K562 (cell line): ENCODE data around the gene SLC39A3. TPM values are rescaled to one million over a fixed set of nuclear protein-coding genes. Genes with fewer than 3 reads are reported as not detected.

Experiments used
- COPS2 ChIP-seq: fragments of 450-650 bp; conservative IDR thresholded peaks from 2 replicates; pipeline ENCODE4 v1.6.1; 2016; ENCODE audit warnings: mild to moderate bottlenecking, moderate library complexity
- HDGF ChIP-seq: fragments of 450-650 bp; IDR thresholded peaks from 2 replicates; pipeline ENCODE4 v1.6.1; 2016
- MGA ChIP-seq: fragments of 450-650 bp; IDR thresholded peaks from 2 replicates; pipeline ENCODE4 v1.6.1; 2016; ENCODE audit warnings: mild to moderate bottlenecking, moderate library complexity
- PTBP1 ChIP-seq: fragments of 200-400 bp; formaldehyde crosslinking; IDR thresholded peaks from 2 replicates; pipeline ENCODE4 v1.6.1; 2017; ENCODE audit warnings: low read depth, low read length
- RAD51 ChIP-seq: fragments of 450-650 bp; IDR thresholded peaks from 2 replicates; pipeline ENCODE4 v1.7.1; 2016; ENCODE audit warnings: low read depth, mild to moderate bottlenecking, borderline replicate concordance
- ZNF436 ChIP-seq: fragments of 250-450, 450-650 bp; sonication (Bioruptor Pico); formaldehyde crosslinking; IDR thresholded peaks from 2 replicates; pipeline ENCODE4 v1.7.0; 2020; ENCODE audit warnings: mild to moderate bottlenecking
- ZNF518B ChIP-seq: fragments of 250-450 bp; sonication (Bioruptor Pico); IDR thresholded peaks from 2 replicates; pipeline ENCODE4 v1.5.0; 2021; ENCODE audit warnings: mild to moderate bottlenecking, moderate library complexity
- ZSCAN32 ChIP-seq: fragments of 450-650 bp; formaldehyde crosslinking; IDR thresholded peaks from 2 replicates; pipeline ENCODE4 v1.4.0; 2020; ENCODE audit warnings: mild to moderate bottlenecking, moderate library complexity
- polyA plus RNA-seq, 8 experiments: library from polyadenylated mRNA; depleted of rRNA in 4 of 8; stranded (reverse) in 5 of 8; unstranded in 3 of 8; fragments of >200 nt; fragmentation: Nextera tagmentation in 2 of 8; fragmentation: Illumina TruSeq in 1 of 8; extraction: Ambion mirVana in 2 of 8; extraction: Trizol in 1 of 8; gene quantifications; 2 replicates each; pipeline versions ENCODE4 v1.2.1 to v1.2.3, GENCODE V29; 2011 to 2014; ENCODE audit warnings: inconsistent platforms in 1 of 8, missing spikeins in 1 of 8
- total RNA-seq, 7 experiments: library from RNA; depleted of rRNA in 6 of 7; stranded (reverse); fragments of >200 nt in 6 of 7; fragmentation: Illumina TruSeq in 2 of 7; extraction: Trizol in 2 of 7; gene quantifications; 2 replicates each; pipeline versions ENCODE4 v1.2.1 to v1.2.3, GENCODE V29; 2011 to 2021; ENCODE audit warnings: low replicate concordance in 1 of 7
- TF ChIP-seq, protein P1 (sequence below): fragments of 250-450 bp; sonication (Bioruptor Pico); IDR thresholded peaks from 2 replicates; pipeline ENCODE4 v1.5.0; 2021; ENCODE audit warnings: mild to moderate bottlenecking, borderline replicate concordance

Gene SLC39A3
- total and polyA plus RNA-seq, 9 of the 15 experiments (the other 6 are each of a cell fraction or from before 2014, with no cell fraction given) = 2.3 to 215 (median 127) TPM

DNA sequence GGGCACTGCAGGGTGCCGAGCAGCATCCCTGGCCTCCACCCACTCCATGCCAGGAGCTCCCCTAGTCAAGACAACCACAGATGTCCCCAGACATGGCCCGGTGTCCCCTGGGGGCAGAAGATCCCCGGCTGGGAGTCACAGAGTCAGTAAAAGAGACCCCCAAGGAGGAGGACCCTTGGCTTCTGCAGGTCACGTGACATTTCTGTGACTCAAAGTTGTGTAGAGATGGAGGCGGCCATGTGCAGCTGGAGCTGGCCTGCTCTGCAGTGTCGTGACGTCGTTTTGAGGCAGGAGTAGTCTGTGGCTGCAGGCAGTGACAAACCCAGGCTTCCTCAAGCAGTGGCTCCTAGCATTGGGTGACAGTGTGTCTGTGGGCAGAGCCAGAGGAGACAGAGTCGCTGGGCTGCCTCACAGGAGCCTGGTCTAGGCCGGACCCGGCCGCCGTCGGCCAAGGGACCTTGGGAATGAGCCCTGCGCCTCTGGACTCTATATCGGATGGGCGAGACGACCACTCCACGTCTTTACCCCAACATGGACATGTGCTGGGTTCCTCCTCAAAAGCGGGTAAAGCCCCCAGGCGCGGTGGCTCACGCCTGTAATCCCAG, 10.9 kb downstream of the SLC39A3 start (continued):
- TF ChIP-seq, protein P1, sequence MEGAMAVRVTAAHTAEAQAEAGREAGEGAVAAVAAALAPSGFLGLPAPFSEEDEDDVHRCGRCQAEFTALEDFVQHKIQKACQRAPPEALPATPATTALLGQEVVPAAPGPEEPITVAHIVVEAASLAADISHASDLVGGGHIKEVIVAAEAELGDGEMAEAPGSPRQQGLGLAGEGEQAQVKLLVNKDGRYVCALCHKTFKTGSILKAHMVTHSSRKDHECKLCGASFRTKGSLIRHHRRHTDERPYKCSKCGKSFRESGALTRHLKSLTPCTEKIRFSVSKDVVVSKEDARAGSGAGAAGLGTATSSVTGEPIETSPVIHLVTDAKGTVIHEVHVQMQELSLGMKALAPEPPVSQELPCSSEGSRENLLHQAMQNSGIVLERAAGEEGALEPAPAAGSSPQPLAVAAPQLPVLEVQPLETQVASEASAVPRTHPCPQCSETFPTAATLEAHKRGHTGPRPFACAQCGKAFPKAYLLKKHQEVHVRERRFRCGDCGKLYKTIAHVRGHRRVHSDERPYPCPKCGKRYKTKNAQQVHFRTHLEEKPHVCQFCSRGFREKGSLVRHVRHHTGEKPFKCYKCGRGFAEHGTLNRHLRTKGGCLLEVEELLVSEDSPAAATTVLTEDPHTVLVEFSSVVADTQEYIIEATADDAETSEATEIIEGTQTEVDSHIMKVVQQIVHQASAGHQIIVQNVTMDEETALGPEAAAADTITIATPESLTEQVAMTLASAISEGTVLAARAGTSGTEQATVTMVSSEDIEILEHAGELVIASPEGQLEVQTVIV (CRISPR knock-in tag) = no peak
- TF ChIP-seq HDGF = no peak
- TF ChIP-seq ZSCAN32 (CRISPR knock-in tag) = no peak
- no peak for TF ChIP-seq ZNF436 (CRISPR knock-in tag)
- no peak for TF ChIP-seq ZNF518B (CRISPR knock-in tag)
- no peak for TF ChIP-seq MGA
- TF ChIP-seq PTBP1 = no peak
- TF ChIP-seq COPS2 = no peak
- peak; percentile 91 for TF ChIP-seq RAD51
